ENCODE results near the gene ADAMTS17.

GRCh38 chr15:100279446-100279845 lies 62.3 kb downstream of the ADAMTS17 start:
- TF ChIP-seq CTCF (IDR thresholded peaks at IDR 0.05; ENCODE audit: low read depth, low read length) (no peak), POLR2A (IDR thresholded peaks at IDR 0.05; ENCODE audit: extremely low read depth, insufficient read length) (no peak)
